GM13976 (cell line): Measurements from ENCODE around the gene FSCB.

Source experiments
- DNase-seq: peaks from one replicate; pipeline ENCODE4 v3.0.0; 2012; ENCODE audit warnings: low spot score
- CTCF ChIP-seq: IDR thresholded peaks from 2 replicates; pipeline ENCODE4 v1.5.1; 2012; ENCODE audit warnings: borderline replicate concordance, mild to moderate bottlenecking; ENCODE audit not compliant: insufficient read depth; ENCODE audit errors: extremely low read depth, missing control alignments, control extremely low read depth
- in situ Hi-C: fragments of 300-500 bp; cut with MboI; formaldehyde crosslinking; loops from one replicate; pipeline ENCODE4 v1.12.0; 2022; ENCODE audit warnings: low sequenced_read_pairs, mixed read lengths, inconsistent platforms; ENCODE audit not compliant: unreplicated experiment

Gene FSCB

GRCh38 chr14:44508834-44509233 lies 1.8 kb upstream of the FSCB start:
- in situ Hi-C loops, result no loop called here
- DNase-seq, result no peak
- no peak for TF ChIP-seq CTCF

GRCh38 chr14:44505588-44505987 lies 1.5 kb downstream of the FSCB start:
- TF ChIP-seq CTCF, result no peak
- in situ Hi-C loops, result no loop called here
- DNase-seq, result no peak

GRCh38 chr14:44497148-44497547 lies 9.9 kb downstream of the FSCB start:
- no peak for DNase-seq
- no peak for TF ChIP-seq CTCF
- in situ Hi-C loops, result no loop called here

GRCh38 chr14:44494137-44494536 lies 12.9 kb downstream of the FSCB start:
- in situ Hi-C loops, result no loop called here
- no peak for TF ChIP-seq CTCF
- no peak for DNase-seq

- TF ChIP-seq CTCF, result no peak
- in situ Hi-C loops, result no loop called here
Observed at GRCh38 chr14:44490966-44491365, 16.1 kb downstream of the FSCB start.

GRCh38 chr14:44477953-44478352 lies 29.1 kb downstream of the FSCB start:
- no peak for TF ChIP-seq CTCF
- no peak for DNase-seq
- in situ Hi-C loops, result no loop called here

More at GRCh38 chr14:44490966-44491365, 16.1 kb downstream of the FSCB start:
- no peak for DNase-seq

- no peak for TF ChIP-seq CTCF
- in situ Hi-C loops, result no loop called here
- DNase-seq, result no peak
Observed at GRCh38 chr14:44468771-44469170, 38.3 kb downstream of the FSCB start.
